ENCODE measurements around the gene MTHFS. TPM values are rescaled to one million over a fixed set of nuclear protein-coding genes. Genes with fewer than 3 reads are reported as not detected.

Gene MTHFS
- polyA plus RNA-seq, 1 donor from 2014 or later: 9.0 TPM

GRCh38 chr15:79820820-79821219 is 76.0 kb downstream of the MTHFS start:
- H2AFZ ChIP-seq (ENCODE audit: low read depth, low read length): no peak overlapping the region
- H4K20me1 ChIP-seq (ENCODE audit: insufficient read depth): no peaks in the 10 kb centered on the region
- no peak overlapping the region for H3K4me2 ChIP-seq (ENCODE audit: low read length)
- H3K27me3 ChIP-seq (ENCODE audit: insufficient read depth, low read depth, low read length): no peaks in the 10 kb centered on the region
- no peaks in the 10 kb centered on the region for H3F3A ChIP-seq (ENCODE audit: insufficient read depth, low read length, poor library complexity, severe bottlenecking)
- no peaks in the 10 kb centered on the region for H3K9me2 ChIP-seq (ENCODE audit: insufficient read depth, low read length)
- H3K4me3 ChIP-seq (ENCODE audit: low read length): no peak overlapping the region
- no peaks in the 10 kb centered on the region for H3K9me3 ChIP-seq (ENCODE audit: low read length)
- H3K27ac ChIP-seq (ENCODE audit: low read length): no peak overlapping the region
- no peaks in the 10 kb centered on the region for H3K36me3 ChIP-seq (ENCODE audit: insufficient read depth, low read length)
- no peak overlapping the region for H3K9ac ChIP-seq (ENCODE audit: low read length)
- H3K79me2 ChIP-seq (replicated peaks; ENCODE audit: insufficient read depth, low read length): no peaks in the 10 kb centered on the region
- TF ChIP-seq REST (IDR thresholded peaks at IDR 0.05; ENCODE audit: borderline replicate concordance) (no peak), SMC3 (conservative IDR thresholded peaks at IDR 0.05; ENCODE audit: poor library complexity) (no peak), EP300 (conservative IDR thresholded peaks at IDR 0.05; ENCODE audit: poor library complexity, severe bottlenecking) (no peak), RAD21 (conservative IDR thresholded peaks at IDR 0.05) (no peak), MXI1 (conservative IDR thresholded peaks at IDR 0.05; ENCODE audit: poor library complexity, severe bottlenecking) (no peak), POLR2AphosphoS5 (IDR thresholded peaks at IDR 0.05) (no peak), CTCF (IDR thresholded peaks at IDR 0.05; ENCODE audit: poor library complexity, severe bottlenecking) (no peak), TAF1 (IDR thresholded peaks at IDR 0.05; ENCODE audit: low read depth) (no peak), EZH2 (IDR thresholded peaks at IDR 0.05; ENCODE audit: borderline replicate concordance, insufficient read depth, low read length, poor library complexity, severe bottlenecking) (no peak)

GRCh38 chr15:79820176-79820575 is 76.6 kb downstream of the MTHFS start:
- Histone ChIP-seq H3K4me3 (ENCODE audit: low read length) (no peak overlapping the region), H4K20me1 (ENCODE audit: insufficient read depth) (no peaks in the 10 kb centered on the region), H3K4me2 (ENCODE audit: low read length) (no peak overlapping the region), H3K79me2 (replicated peaks; ENCODE audit: insufficient read depth, low read length) (no peaks in the 10 kb centered on the region), H3K9ac (ENCODE audit: low read length) (no peak overlapping the region), H3K9me2 (ENCODE audit: insufficient read depth, low read length) (no peaks in the 10 kb centered on the region), H3K36me3 (ENCODE audit: insufficient read depth, low read length) (no peaks in the 10 kb centered on the region), H2AFZ (ENCODE audit: low read depth, low read length) (no peak overlapping the region), H3K27me3 (ENCODE audit: insufficient read depth, low read depth, low read length) (no peaks in the 10 kb centered on the region), H3K27ac (ENCODE audit: low read length) (no peak overlapping the region), H3F3A (ENCODE audit: insufficient read depth, low read length, poor library complexity, severe bottlenecking) (no peaks in the 10 kb centered on the region), H3K9me3 (ENCODE audit: low read length) (no peaks in the 10 kb centered on the region)
- TF ChIP-seq MXI1 (conservative IDR thresholded peaks at IDR 0.05; ENCODE audit: poor library complexity, severe bottlenecking) (no peak), POLR2AphosphoS5 (IDR thresholded peaks at IDR 0.05) (no peak), CTCF (IDR thresholded peaks at IDR 0.05; ENCODE audit: poor library complexity, severe bottlenecking) (no peak), RAD21 (conservative IDR thresholded peaks at IDR 0.05) (no peak), EZH2 (IDR thresholded peaks at IDR 0.05; ENCODE audit: borderline replicate concordance, insufficient read depth, low read length, poor library complexity, severe bottlenecking) (no peak), SMC3 (conservative IDR thresholded peaks at IDR 0.05; ENCODE audit: poor library complexity) (no peak), EP300 (conservative IDR thresholded peaks at IDR 0.05; ENCODE audit: poor library complexity, severe bottlenecking) (no peak), REST (IDR thresholded peaks at IDR 0.05; ENCODE audit: borderline replicate concordance) (no peak), TAF1 (IDR thresholded peaks at IDR 0.05; ENCODE audit: low read depth) (no peak)
